Caco-2 (cell line): ENCODE measurements around the gene TMEM184B. TPM values are rescaled to one million over a fixed set of nuclear protein-coding genes. Genes with fewer than 3 reads are reported as not detected.

ENCODE experiments used
- BruUV-seq: library from RNA; stranded (reverse); fragments of 400-500 nt; replicated peaks from 2 replicates; lab custom pipeline; 2021; lab: Mats Ljungman, UMichigan
- CTCF ChIA-PET: fragments of 300-600 bp; sonication (Branson Sonifier 250); formaldehyde crosslinking; loops from one replicate; lab custom pipeline; 2022; ENCODE audit warnings: antibody characterized with exemption; lab: Charles Lee
- POLR2A ChIA-PET: fragments of 300-600 bp; sonication (Branson Sonifier 250); formaldehyde crosslinking; loops from one replicate; lab custom pipeline; 2022; ENCODE audit warnings: antibody characterized with exemption; lab: Charles Lee
- DNase-seq, 2 experiments: peaks; one replicate each; pipeline versions ENCODE4 v3.0.0 to v3.0.0-alpha.2; 2020 to 2022
- H3K27me3 ChIP-seq: replicated peaks from 2 replicates; pipeline ENCODE4 v1.6.0; 2011; ENCODE audit warnings: low read length; ENCODE audit not compliant: control insufficient read depth, insufficient read depth
- H3K36me3 ChIP-seq: 2 replicates; pipeline ENCODE4 v1.5.1; 2011; ENCODE audit warnings: low read length; ENCODE audit not compliant: control insufficient read depth, insufficient read depth
- H3K4me1 ChIP-seq: fragments of 250-450 bp; sonication (Bioruptor Pico); 2 replicates; pipeline ENCODE4 v1.5.1; 2020; ENCODE audit warnings: mild to moderate bottlenecking
- H3K4me3 ChIP-seq: 2 replicates; pipeline ENCODE4 v1.5.1; 2011; ENCODE audit warnings: low read depth, mild to moderate bottlenecking, control low read depth, low read length
- H3K9me3 ChIP-seq: fragments of 250-450 bp; sonication (Bioruptor Pico); 2 replicates; pipeline ENCODE4 v1.5.1; 2020; ENCODE audit warnings: mild to moderate bottlenecking, moderate library complexity
- H3K27ac Mint-ChIP-seq: one replicate; pipeline ENCODE4 v1.8.0; 2022; ENCODE audit warnings: mixed read lengths; ENCODE audit not compliant: unreplicated experiment
- H3K27me3 Mint-ChIP-seq: one replicate; pipeline ENCODE4 v1.8.0; 2022; ENCODE audit warnings: mixed read lengths; ENCODE audit not compliant: insufficient read depth, unreplicated experiment
- H3K36me3 Mint-ChIP-seq: one replicate; pipeline ENCODE4 v1.8.0; 2022; ENCODE audit warnings: mild to moderate bottlenecking, mixed read lengths; ENCODE audit not compliant: insufficient read depth, unreplicated experiment
- H3K4me1 Mint-ChIP-seq: one replicate; pipeline ENCODE4 v1.8.0; 2022; ENCODE audit warnings: low read depth, mixed read lengths; ENCODE audit not compliant: unreplicated experiment
- H3K4me3 Mint-ChIP-seq: one replicate; pipeline ENCODE4 v1.8.0; 2022; ENCODE audit warnings: mild to moderate bottlenecking, moderate library complexity, mixed read lengths; ENCODE audit not compliant: unreplicated experiment
- H3K9me3 Mint-ChIP-seq: one replicate; pipeline ENCODE4 v1.8.0; 2022; ENCODE audit warnings: mixed read lengths; ENCODE audit not compliant: unreplicated experiment
- CTCF ChIP-seq, 2 experiments: fragments of 200-600 bp in 1 of 2; IDR thresholded peaks; 1 replicate in 1 of 2; 2 replicates in 1 of 2; pipeline versions ENCODE4 v1.5.1 to v1.8.0; 2011 to 2022; ENCODE audit warnings: antibody characterized with exemption in 1 of 2, control low read depth in 1 of 2, inconsistent platforms in 1 of 2, low read depth in 1 of 2, low read length in 1 of 2, mild to moderate bottlenecking in 1 of 2, moderate library complexity in 1 of 2; ENCODE audit not compliant: insufficient read depth in 1 of 2, severe bottlenecking in 1 of 2, unreplicated experiment in 1 of 2
- intact Hi-C: fragments of 100-400 bp; cut with micrococcal nuclease; formaldehyde crosslinking; loops from one replicate; pipeline ENCODE4 v1.10.0; 2022; ENCODE audit not compliant: unreplicated experiment
- total RNA-seq: library from RNA; stranded (reverse); gene quantifications from 2 replicates; pipeline ENCODE4 v1.2.3, GENCODE V29; 2022

Gene TMEM184B
- total RNA-seq, 1 experiment from 2014 or later, result 53.3 TPM

DNA sequence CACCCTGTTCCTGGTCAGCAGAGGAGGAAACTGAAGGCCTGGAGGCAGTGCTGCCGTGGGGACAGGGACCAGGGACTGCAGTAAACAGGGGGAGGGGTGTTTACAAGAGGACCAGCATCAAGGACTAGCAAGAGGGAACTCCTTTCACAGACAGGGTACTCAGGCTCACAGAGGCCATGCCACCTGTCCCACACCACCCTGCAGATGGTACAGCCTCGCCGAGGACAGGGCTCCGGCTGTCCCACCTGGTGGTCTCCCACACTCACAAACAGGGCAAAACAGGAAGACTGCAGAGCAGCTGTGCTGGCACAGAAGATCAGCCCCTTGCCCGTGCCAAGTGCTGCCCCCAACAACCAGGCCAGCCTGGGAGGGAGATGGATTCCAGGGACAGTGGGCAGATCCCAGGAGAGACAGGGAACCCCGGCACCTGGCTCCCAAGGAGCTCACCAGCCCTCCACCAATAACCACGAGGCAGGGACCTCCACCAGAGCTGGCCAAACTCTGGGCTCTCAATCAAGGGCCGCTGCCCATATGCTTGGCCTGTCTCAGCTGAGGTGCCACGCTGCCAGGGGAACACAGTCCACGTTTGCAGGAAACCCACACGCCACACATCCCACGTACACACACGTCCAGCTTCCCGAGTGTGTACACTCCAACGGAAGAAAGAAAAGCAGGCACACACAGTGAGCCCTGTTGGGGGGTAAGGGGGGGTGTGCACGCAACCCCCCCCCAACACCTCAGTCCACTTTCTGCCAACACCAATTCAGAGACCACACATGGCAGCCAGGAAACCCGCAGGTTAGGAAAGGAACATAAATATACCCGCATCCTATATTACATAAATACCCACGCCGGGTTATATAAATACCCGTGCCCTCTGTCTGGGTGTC lies 42.4 kb upstream of the TMEM184B start:
- no peak for DNase-seq
- Histone ChIP-seq H3K4me3 (peak overlapping the region; percentile 75), H3K36me3 (peaks cover 2% of the 10 kb centered on the region), H3K27me3 (no peaks in the 10 kb centered on the region), H3K9me3 (no peaks in the 10 kb centered on the region), H3K4me1 (peaks cover 13% of the 10 kb centered on the region)
- H3K36me3 Mint-ChIP-seq, result peaks cover 62% of the 10 kb centered on the region
- no peaks in the 10 kb centered on the region for H3K27me3 Mint-ChIP-seq
- peak overlapping the region; percentile 45 for H3K27ac Mint-ChIP-seq
- TF ChIP-seq CTCF (IDR thresholded peaks at IDR 0.05; ENCODE audit: insufficient read depth in 1 of 2, low read depth in 1 of 2, low read length in 1 of 2, severe bottlenecking in 1 of 2, unreplicated experiment in 1 of 2), result no peak
- intact Hi-C loops, result no loop called here
- H3K9me3 Mint-ChIP-seq, result no peaks in the 10 kb centered on the region
- no TSS peak for BruUV-seq
- peak overlapping the region; percentile 86 for H3K4me3 Mint-ChIP-seq
- POLR2A ChIA-PET, result no interaction called here
- CTCF ChIA-PET, result interaction anchor here (0.6 kb wide), 1 partner anchor 76 kb away, joined by 3 read pairs; no protein-coding TSS in a partner anchor
- no peaks in the 10 kb centered on the region for H3K4me1 Mint-ChIP-seq

DNA sequence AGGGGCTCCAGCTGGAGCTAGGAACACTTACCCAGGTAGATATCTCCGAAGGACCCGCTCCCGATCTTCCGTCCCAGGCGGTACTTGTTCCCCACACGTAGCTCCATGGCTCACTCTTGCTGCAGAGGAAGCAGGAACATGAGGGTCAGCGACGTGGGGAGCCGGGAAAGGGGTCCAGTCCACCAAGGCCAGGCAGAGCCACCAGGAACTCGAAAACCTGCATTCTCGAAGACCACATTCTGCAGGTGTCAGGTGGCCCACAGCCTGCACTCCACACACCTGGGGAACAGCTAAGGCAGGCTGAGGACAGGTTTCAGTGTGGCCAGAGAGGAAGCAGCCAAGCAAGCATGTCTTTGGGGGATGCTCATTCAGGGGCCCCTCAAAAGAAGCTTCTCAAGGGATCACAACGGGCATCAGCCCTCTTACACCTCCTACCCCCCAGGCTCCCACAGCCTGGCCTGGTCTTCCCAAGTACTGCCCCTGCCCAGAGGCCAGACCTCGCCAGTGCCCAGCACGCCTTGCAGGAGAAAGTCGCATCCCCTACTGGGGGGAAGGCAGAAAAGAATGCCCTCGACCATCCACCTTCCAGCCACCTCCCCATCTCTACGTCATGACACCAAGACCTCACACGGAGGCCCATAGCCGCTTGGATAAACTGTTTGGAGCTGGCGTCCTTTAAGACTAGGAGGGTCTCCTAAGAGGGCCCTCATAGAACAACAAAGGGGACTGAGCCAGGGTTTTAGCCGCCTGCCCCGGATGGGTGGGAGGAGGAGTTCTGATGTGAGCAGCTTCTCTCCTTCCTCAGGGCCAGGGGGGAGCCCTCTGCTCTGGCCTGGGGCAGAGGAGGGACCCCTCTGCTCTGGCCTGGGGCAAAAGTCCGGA lies 41.5 kb upstream of the TMEM184B start:
- intact Hi-C loops, result no loop called here
- Mint-ChIP-seq H3K27me3 (no peaks in the 10 kb centered on the region), H3K4me1 (no peaks in the 10 kb centered on the region), H3K4me3 (peak overlapping the region; percentile 86), H3K9me3 (no peaks in the 10 kb centered on the region), H3K36me3 (peaks cover 62% of the 10 kb centered on the region), H3K27ac (peak overlapping the region; percentile 45)
- H3K4me3 ChIP-seq, result no peak overlapping the region
- TF ChIP-seq CTCF (IDR thresholded peaks at IDR 0.05; ENCODE audit: insufficient read depth in 1 of 2, low read depth in 1 of 2, low read length in 1 of 2, severe bottlenecking in 1 of 2, unreplicated experiment in 1 of 2), result no peak
- no peak for DNase-seq
- H3K9me3 ChIP-seq, result no peaks in the 10 kb centered on the region
- CTCF ChIA-PET, result no interaction called here
- peaks cover 2% of the 10 kb centered on the region for H3K36me3 ChIP-seq
- H3K4me1 ChIP-seq, result peaks cover 12% of the 10 kb centered on the region
- no peaks in the 10 kb centered on the region for H3K27me3 ChIP-seq
- POLR2A ChIA-PET, result no interaction called here
- no TSS peak for BruUV-seq

GRCh38 chr22:38313384-38313955 lies 40.7 kb upstream of the TMEM184B start:
- peaks cover 2% of the 10 kb centered on the region for H3K36me3 ChIP-seq
- no TSS peak for BruUV-seq
- no peaks in the 10 kb centered on the region for H3K27me3 ChIP-seq
- ChIA-PET POLR2A (interaction anchor here (0.6 kb wide), 1 partner anchor 136 kb away, joined by 6 read pairs; no protein-coding TSS in a partner anchor), CTCF (no interaction called here)
- no peak overlapping the region for H3K4me3 Mint-ChIP-seq
- no peaks in the 10 kb centered on the region for H3K9me3 ChIP-seq
- H3K27me3 Mint-ChIP-seq, result no peaks in the 10 kb centered on the region
- no peak overlapping the region for H3K4me3 ChIP-seq
- TF ChIP-seq CTCF (IDR thresholded peaks at IDR 0.05; ENCODE audit: insufficient read depth in 1 of 2, low read depth in 1 of 2, low read length in 1 of 2, severe bottlenecking in 1 of 2, unreplicated experiment in 1 of 2), result no peak
- H3K9me3 Mint-ChIP-seq, result no peaks in the 10 kb centered on the region
- intact Hi-C loops, result no loop called here
- no peak overlapping the region for H3K27ac Mint-ChIP-seq
- H3K36me3 Mint-ChIP-seq, result peaks cover 66% of the 10 kb centered on the region
- H3K4me1 ChIP-seq, result peaks cover 6% of the 10 kb centered on the region; the same call in 1 of the 2 replicates
- no peak for DNase-seq
- H3K4me1 Mint-ChIP-seq, result no peaks in the 10 kb centered on the region
